ENCODE data around the gene SOCS6. TPM values are rescaled to one million over a fixed set of nuclear protein-coding genes. Genes with fewer than 3 reads are reported as not detected.

The SOCS6 gene
- total and polyA plus RNA-seq, 2 donors (not counting 3 experiments of a cell fraction or from before 2014, with no cell fraction given), result 8.6 to 15.0 TPM

DNA sequence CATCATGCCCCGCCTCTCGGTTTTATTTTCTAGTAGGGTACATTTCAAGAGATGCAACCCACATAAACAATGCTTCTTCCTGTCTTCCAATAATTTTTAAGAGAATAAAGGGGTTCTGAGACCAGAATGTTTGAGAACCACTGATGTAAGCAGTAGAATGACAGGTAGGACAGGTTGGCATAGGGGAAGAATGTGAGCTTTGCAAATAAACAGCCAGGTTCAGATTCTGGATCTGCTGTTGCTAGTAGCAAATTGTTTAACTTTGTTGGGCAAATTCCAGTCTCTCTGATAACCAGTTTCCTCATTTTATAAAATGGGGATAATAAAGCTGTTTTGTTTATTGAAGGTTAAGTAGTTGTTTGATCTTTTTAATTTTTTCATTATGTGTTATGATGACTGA lies 32.8 kb downstream of the SOCS6 start:
- no peaks in the 10 kb centered on the region for H4K20me1 ChIP-seq (replicated peaks; ENCODE audit: control insufficient read depth, extremely low read depth, insufficient read depth, low read length)
- no peaks in the 10 kb centered on the region for H3K9me1 ChIP-seq (replicated peaks; ENCODE audit: control insufficient read depth, extremely low read depth, insufficient read depth, low read length)
- H2AFZ ChIP-seq (ENCODE audit: low read depth, low read length), result no peak overlapping the region
- no peaks in the 10 kb centered on the region for H3K4me1 ChIP-seq (ENCODE audit: control insufficient read depth, extremely low read depth, insufficient read depth, low read length)
- H3K9ac ChIP-seq (replicated peaks; ENCODE audit: extremely low read depth, insufficient read depth, low read length), result no peak overlapping the region
- dilution Hi-C loops (cut with MboI; ENCODE audit: extremely low pct_ligation_motif_present, low sequenced_read_pairs) (no loop called here), intact Hi-C loops (cut with micrococcal nuclease) (no loop called here)
- H3K9me3 ChIP-seq (replicated peaks; ENCODE audit: control insufficient read depth, insufficient read depth, low read length), result no peaks in the 10 kb centered on the region
- H3K27ac ChIP-seq (ENCODE audit: insufficient read depth, low read depth, low read length), result no peak overlapping the region
- H3K4me2 ChIP-seq (ENCODE audit: insufficient read depth, low read length), result no peak overlapping the region
- H3K36me3 ChIP-seq (ENCODE audit: control insufficient read depth in 2 of 2, extremely low read depth in 1 of 2, insufficient read depth in 2 of 2, low read length in 2 of 2), result peaks cover 0 to 10% of the 10 kb centered on the region in 2 experiments
- DNase-seq (ENCODE audit: low read depth, low spot score), result no peak
- H3K27me3 ChIP-seq (ENCODE audit: control insufficient read depth in 2 of 2, insufficient read depth in 2 of 2, low read length in 2 of 2), result no peaks in the 10 kb centered on the region
- peaks cover 54% of the 10 kb centered on the region for H3K79me2 ChIP-seq (ENCODE audit: control insufficient read depth, insufficient read depth, low read length)
- no peak for TF ChIP-seq POLR2AphosphoS5 (IDR thresholded peaks at IDR 0.05; ENCODE audit: insufficient read depth, low read depth, low read length)
- no peak for TF ChIP-seq POLR2A (IDR thresholded peaks at IDR 0.05; ENCODE audit: low read depth, low read length)
- no peak for TF ChIP-seq JUN (IDR thresholded peaks at IDR 0.05; ENCODE audit: borderline replicate concordance, insufficient read depth, insufficient read length, low read depth)
- no peak for TF ChIP-seq MYC (IDR thresholded peaks at IDR 0.05; ENCODE audit: low read depth, low read length)
- no peak for TF ChIP-seq GATA2 (IDR thresholded peaks at IDR 0.05; ENCODE audit: insufficient read depth, insufficient read length, low read depth, low read length)
- TF ChIP-seq FOS (IDR thresholded peaks at IDR 0.05; ENCODE audit: borderline replicate concordance, insufficient read depth, low read length), result no peak
- TF ChIP-seq MAX (IDR thresholded peaks at IDR 0.05; ENCODE audit: insufficient read depth, insufficient read length), result no peak
- no peak for TF ChIP-seq EZH2 (IDR thresholded peaks at IDR 0.05; ENCODE audit: borderline replicate concordance, low read depth, low read length, severe bottlenecking)
- TF ChIP-seq, protein P1, sequence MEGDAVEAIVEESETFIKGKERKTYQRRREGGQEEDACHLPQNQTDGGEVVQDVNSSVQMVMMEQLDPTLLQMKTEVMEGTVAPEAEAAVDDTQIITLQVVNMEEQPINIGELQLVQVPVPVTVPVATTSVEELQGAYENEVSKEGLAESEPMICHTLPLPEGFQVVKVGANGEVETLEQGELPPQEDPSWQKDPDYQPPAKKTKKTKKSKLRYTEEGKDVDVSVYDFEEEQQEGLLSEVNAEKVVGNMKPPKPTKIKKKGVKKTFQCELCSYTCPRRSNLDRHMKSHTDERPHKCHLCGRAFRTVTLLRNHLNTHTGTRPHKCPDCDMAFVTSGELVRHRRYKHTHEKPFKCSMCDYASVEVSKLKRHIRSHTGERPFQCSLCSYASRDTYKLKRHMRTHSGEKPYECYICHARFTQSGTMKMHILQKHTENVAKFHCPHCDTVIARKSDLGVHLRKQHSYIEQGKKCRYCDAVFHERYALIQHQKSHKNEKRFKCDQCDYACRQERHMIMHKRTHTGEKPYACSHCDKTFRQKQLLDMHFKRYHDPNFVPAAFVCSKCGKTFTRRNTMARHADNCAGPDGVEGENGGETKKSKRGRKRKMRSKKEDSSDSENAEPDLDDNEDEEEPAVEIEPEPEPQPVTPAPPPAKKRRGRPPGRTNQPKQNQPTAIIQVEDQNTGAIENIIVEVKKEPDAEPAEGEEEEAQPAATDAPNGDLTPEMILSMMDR (IDR thresholded peaks at IDR 0.05; ENCODE audit: extremely low read depth in 1 of 2, insufficient read depth in 1 of 2, low read depth in 1 of 2, low read length in 2 of 2), result no peak
- ChIA-PET CTCF (interaction anchor here (1.1 kb wide), 1 partner anchor 29 kb away, joined by 3 read pairs; no protein-coding TSS in a partner anchor), POLR2A (no interaction called here)
- no peak overlapping the region for H3K4me3 ChIP-seq (replicated peaks in 1 of 3; ENCODE audit: insufficient read depth in 1 of 3, low read depth in 1 of 3, low read length in 3 of 3)
- FAIRE-seq, result no peak
- BruUV-seq (replicated peaks), result no TSS peak

Measured in endothelial cell of umbilical vein (primary cell).